HFFc6 (cell line): Measurements from ENCODE around the gene CYP27B1. TPM values are rescaled to one million over a fixed set of nuclear protein-coding genes. Genes with fewer than 3 reads are reported as not detected.
A peak's percentile ranks its signal among the peaks of the same experiment; 100 is the strongest.

Experiments
- DNase-seq: peaks from one replicate; pipeline ENCODE4 v3.0.0-alpha.2; 2018
- H3K27ac Mint-ChIP-seq: 2 replicates; pipeline ENCODE4 v1.8.0; 2020; ENCODE audit warnings: mild to moderate bottlenecking, mixed read lengths
- H3K27me3 Mint-ChIP-seq: 2 replicates; pipeline ENCODE4 v1.8.0; 2021; ENCODE audit warnings: mild to moderate bottlenecking, moderate library complexity, mixed read lengths; ENCODE audit not compliant: insufficient read depth
- H3K36me3 Mint-ChIP-seq: 2 replicates; pipeline ENCODE4 v1.8.0; 2021; ENCODE audit warnings: low read depth, mixed read lengths
- H3K4me1 Mint-ChIP-seq: 2 replicates; pipeline ENCODE4 v1.8.0; 2020; ENCODE audit warnings: low read depth, mixed read lengths
- H3K4me3 Mint-ChIP-seq: 2 replicates; pipeline ENCODE4 v1.8.0; 2020; ENCODE audit warnings: mild to moderate bottlenecking, moderate library complexity, mixed read lengths
- H3K9me3 Mint-ChIP-seq: 2 replicates; pipeline ENCODE4 v1.8.0; 2020; ENCODE audit warnings: mild to moderate bottlenecking, mixed read lengths
- CTCF ChIP-seq: fragments of 200-600 bp; sonication (generic); IDR thresholded peaks from 2 replicates; pipeline ENCODE4 v1.5.0; 2021; ENCODE audit warnings: antibody characterized with exemption, mild to moderate bottlenecking
- total RNA-seq, 6 experiments: library from RNA; stranded (reverse); fragmentation: NEBNext Ultra II Directional; extraction: Animal tissue kit (Norgen Biotek cat#: 25700); gene quantifications; 2 replicates in 1 of 6; 3 replicates in 5 of 6; pipeline ENCODE4 v1.2.3, GENCODE V29; 2021

Gene CYP27B1
- total RNA-seq, 6 experiments from 2014 or later, result 0.57 to 1.8 (median 0.96) TPM

- Mint-ChIP-seq H3K36me3 (no peaks in the 10 kb centered on the region; the same call in 1 of the 2 replicates), H3K4me1 (peaks cover 22% of the 10 kb centered on the region), H3K27me3 (peaks cover 4% of the 10 kb centered on the region), H3K4me3 (no peak overlapping the region), H3K9me3 (no peaks in the 10 kb centered on the region), H3K27ac (no peak overlapping the region)
- TF ChIP-seq CTCF, result no peak
- no peak for DNase-seq
Measured at GRCh38 chr12:57730336-57731067, 36.4 kb downstream of the CYP27B1 start.

- Mint-ChIP-seq H3K9me3 (no peaks in the 10 kb centered on the region), H3K4me3 (no peak overlapping the region), H3K27me3 (peaks cover 4% of the 10 kb centered on the region), H3K27ac (peak overlapping the region; percentile 20; the same call in 1 of the 2 replicates), H3K36me3 (no peaks in the 10 kb centered on the region; the same call in 1 of the 2 replicates), H3K4me1 (peaks cover 11% of the 10 kb centered on the region)
- DNase-seq, result no peak
- no peak for TF ChIP-seq CTCF
Measured at GRCh38 chr12:57729321-57729844, 37.5 kb downstream of the CYP27B1 start.

- no peak for TF ChIP-seq CTCF
- H3K36me3 Mint-ChIP-seq, result no peaks in the 10 kb centered on the region; the same call in 1 of the 2 replicates
- peaks cover 2% of the 10 kb centered on the region; the same call in 1 of the 2 replicates for H3K27me3 Mint-ChIP-seq
- H3K4me1 Mint-ChIP-seq, result peaks cover under 1% of the 10 kb centered on the region; the same call in 1 of the 2 replicates
- peak overlapping the region; percentile 61 for H3K27ac Mint-ChIP-seq
- H3K9me3 Mint-ChIP-seq, result no peaks in the 10 kb centered on the region
- H3K4me3 Mint-ChIP-seq, result peak overlapping the region; percentile 49
- DNase-seq, result no peak
Measured at GRCh38 chr12:57727758-57728395, 39.0 kb downstream of the CYP27B1 start.

GRCh38 chr12:57726884-57727757 lies 39.8 kb downstream of the CYP27B1 start:
- Mint-ChIP-seq H3K9me3 (no peaks in the 10 kb centered on the region), H3K27me3 (peaks cover 2% of the 10 kb centered on the region; the same call in 1 of the 2 replicates), H3K36me3 (peaks cover under 1% of the 10 kb centered on the region; the same call in 1 of the 2 replicates), H3K4me1 (no peaks in the 10 kb centered on the region), H3K4me3 (peak overlapping the region; percentile 94), H3K27ac (peak overlapping the region; percentile 86)
- peak; percentile 58; the same call in 1 of the 2 replicates for TF ChIP-seq CTCF
- peak; percentile 48 for DNase-seq
